ENCODE data around the gene RHBDL3.

DNA sequence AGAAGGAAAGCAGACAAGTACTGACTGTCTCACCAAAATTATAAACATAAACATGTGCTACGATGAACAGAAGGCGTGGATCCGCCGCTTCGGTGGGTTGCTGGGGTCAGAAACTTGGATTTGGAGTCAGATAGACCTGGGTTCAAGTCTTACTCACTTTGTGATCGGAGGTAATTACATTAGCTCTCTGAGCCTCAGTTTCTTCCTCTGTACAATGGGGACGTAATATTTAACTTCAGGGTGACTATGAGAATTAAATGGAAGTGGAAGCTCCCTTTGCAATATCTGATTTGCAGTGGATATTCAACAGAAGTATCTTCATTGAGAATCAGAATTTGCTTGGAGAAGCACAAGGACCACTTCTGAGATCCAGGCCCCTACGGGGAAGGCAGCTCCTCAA, 6.2 kb downstream of the RHBDL3 start:
- TF ChIP-seq, protein P1, sequence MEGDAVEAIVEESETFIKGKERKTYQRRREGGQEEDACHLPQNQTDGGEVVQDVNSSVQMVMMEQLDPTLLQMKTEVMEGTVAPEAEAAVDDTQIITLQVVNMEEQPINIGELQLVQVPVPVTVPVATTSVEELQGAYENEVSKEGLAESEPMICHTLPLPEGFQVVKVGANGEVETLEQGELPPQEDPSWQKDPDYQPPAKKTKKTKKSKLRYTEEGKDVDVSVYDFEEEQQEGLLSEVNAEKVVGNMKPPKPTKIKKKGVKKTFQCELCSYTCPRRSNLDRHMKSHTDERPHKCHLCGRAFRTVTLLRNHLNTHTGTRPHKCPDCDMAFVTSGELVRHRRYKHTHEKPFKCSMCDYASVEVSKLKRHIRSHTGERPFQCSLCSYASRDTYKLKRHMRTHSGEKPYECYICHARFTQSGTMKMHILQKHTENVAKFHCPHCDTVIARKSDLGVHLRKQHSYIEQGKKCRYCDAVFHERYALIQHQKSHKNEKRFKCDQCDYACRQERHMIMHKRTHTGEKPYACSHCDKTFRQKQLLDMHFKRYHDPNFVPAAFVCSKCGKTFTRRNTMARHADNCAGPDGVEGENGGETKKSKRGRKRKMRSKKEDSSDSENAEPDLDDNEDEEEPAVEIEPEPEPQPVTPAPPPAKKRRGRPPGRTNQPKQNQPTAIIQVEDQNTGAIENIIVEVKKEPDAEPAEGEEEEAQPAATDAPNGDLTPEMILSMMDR (conservative IDR thresholded peaks at IDR 0.05): no peak
- no peak for TF ChIP-seq ZFX (IDR thresholded peaks at IDR 0.05)

All from C4-2B (cell line).